Ovary (tissue), 3 donors: Measurements from ENCODE around the gene SCEL.

Experiments
- POLR2A ChIP-seq: fragments of 450-650 bp; IDR thresholded peaks from one replicate; pipeline ENCODE4 v1.6.1; 2017; ENCODE audit warnings: antibody characterized with exemption, mild to moderate bottlenecking, moderate library complexity
- TF ChIP-seq, protein P1 (sequence below), 3 donors: fragments of 450-650 bp in 2 of 3; fragments of 200-600 bp in 1 of 3; IDR thresholded peaks; one replicate each; pipeline versions ENCODE4 v1.5.1 to v1.8.0; 2016 to 2022; ENCODE audit warnings: antibody characterized with exemption in 3 of 3, mild to moderate bottlenecking in 1 of 3
- donor health status: DM: no; HTN: no; CAD: no.

DNA sequence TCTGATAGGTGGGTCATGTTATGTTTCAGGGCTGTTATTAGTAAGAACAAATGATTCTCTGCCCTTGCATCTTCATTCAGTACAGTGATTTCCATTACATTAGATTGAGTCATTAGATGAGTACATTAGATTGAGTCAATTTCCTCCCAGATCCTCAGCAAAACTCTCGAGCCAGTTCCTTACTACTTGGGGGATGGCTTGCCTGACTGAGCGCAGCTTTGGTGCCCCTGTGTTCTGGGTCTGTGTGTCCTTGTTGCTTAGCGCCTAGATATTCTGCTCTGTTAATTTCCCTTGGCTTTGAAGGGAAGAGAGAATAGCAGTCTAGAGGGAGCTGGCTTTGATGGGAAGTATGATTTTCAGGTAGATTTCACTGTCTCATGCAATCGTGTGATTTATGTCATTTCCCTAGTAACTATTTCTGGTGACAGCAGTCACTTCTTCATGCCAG lies 19.1 kb upstream of the SCEL start:
- TF ChIP-seq POLR2A, result no peak
- TF ChIP-seq, protein P1, sequence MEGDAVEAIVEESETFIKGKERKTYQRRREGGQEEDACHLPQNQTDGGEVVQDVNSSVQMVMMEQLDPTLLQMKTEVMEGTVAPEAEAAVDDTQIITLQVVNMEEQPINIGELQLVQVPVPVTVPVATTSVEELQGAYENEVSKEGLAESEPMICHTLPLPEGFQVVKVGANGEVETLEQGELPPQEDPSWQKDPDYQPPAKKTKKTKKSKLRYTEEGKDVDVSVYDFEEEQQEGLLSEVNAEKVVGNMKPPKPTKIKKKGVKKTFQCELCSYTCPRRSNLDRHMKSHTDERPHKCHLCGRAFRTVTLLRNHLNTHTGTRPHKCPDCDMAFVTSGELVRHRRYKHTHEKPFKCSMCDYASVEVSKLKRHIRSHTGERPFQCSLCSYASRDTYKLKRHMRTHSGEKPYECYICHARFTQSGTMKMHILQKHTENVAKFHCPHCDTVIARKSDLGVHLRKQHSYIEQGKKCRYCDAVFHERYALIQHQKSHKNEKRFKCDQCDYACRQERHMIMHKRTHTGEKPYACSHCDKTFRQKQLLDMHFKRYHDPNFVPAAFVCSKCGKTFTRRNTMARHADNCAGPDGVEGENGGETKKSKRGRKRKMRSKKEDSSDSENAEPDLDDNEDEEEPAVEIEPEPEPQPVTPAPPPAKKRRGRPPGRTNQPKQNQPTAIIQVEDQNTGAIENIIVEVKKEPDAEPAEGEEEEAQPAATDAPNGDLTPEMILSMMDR (IDR thresholded peaks at IDR 0.05), result no peak
